Transverse colon (tissue), 4 donors: ENCODE data around the gene CAPN1. TPM values are rescaled to one million over a fixed set of nuclear protein-coding genes. Genes with fewer than 3 reads are reported as not detected.
"Not testable (repeated sequence)": the region's sequence is repeated elsewhere in the genome, so short reads cannot be mapped to it uniquely, and the experiment has no call there.

Experiments
- DNase-seq: peaks from one replicate; pipeline ENCODE4 v3.0.0-alpha.2; 2019
- H3K27ac ChIP-seq, 4 donors: fragments of 200-600 bp; sonication (generic); 2 replicates each; pipeline ENCODE4 v1.5.1; 2016 to 2018; ENCODE audit warnings: inconsistent platforms in 4 of 4
- H3K27me3 ChIP-seq: fragments of 200-600 bp; sonication (generic); 2 replicates; pipeline ENCODE4 v1.5.1; 2017; ENCODE audit warnings: inconsistent platforms
- H3K36me3 ChIP-seq, 4 donors: fragments of 200-600 bp; sonication (generic); 2 replicates each; pipeline ENCODE4 v1.5.1; 2017 to 2019; ENCODE audit warnings: inconsistent platforms in 4 of 4
- H3K4me1 ChIP-seq, 4 donors: fragments of 200-600 bp; sonication (generic); 2 replicates each; pipeline ENCODE4 v1.5.1; 2017 to 2020; ENCODE audit warnings: inconsistent platforms in 4 of 4
- H3K4me3 ChIP-seq, 4 donors: fragments of 200-600 bp; sonication (generic); 1 replicate in 1 of 4; 2 replicates in 3 of 4; pipeline versions ENCODE4 v1.5.1 to v1.6.1; 2017 to 2019; ENCODE audit warnings: inconsistent platforms in 4 of 4
- H3K9me3 ChIP-seq, 2 donors: fragments of 200-600 bp; sonication (generic); 2 replicates each; pipeline ENCODE4 v1.5.1; 2017 to 2019; ENCODE audit warnings: inconsistent platforms in 2 of 2
- EP300 ChIP-seq: sonication (generic); formaldehyde crosslinking; IDR thresholded peaks from one replicate; pipeline ENCODE4 v1.6.1; 2017; ENCODE audit warnings: antibody characterized with exemption, low read depth
- POLR2A ChIP-seq: fragments of 450-650 bp; IDR thresholded peaks from one replicate; pipeline ENCODE4 v1.6.1; 2016; ENCODE audit warnings: antibody characterized with exemption, mild to moderate bottlenecking, moderate library complexity
- POLR2AphosphoS5 ChIP-seq, 3 donors: sonication (generic); formaldehyde crosslinking; IDR thresholded peaks; one replicate each; pipeline ENCODE4 v1.6.1; 2016; ENCODE audit warnings: antibody characterized with exemption in 3 of 3
- WGBS, 2 donors: methylation state at CpG; one replicate each; pipeline ENCODE4 v1.1.5; 2018; ENCODE audit warnings: low coverage in 1 of 2; 5-methylcytosine and 5-hydroxymethylcytosine counted together
- in situ Hi-C, 4 donors: fragments of 200-750 bp; cut with MboI; loops; one replicate each; pipeline versions ENCODE4 v1.15.0 to v1.15.1; 2017; ENCODE audit warnings: low sequenced_read_pairs in 3 of 4, low pct_ligation_motif_present in 1 of 4, low pct_unique_long_range_greater_than_20kb in 1 of 4
- intact Hi-C: fragments of 100-400 bp; cut with DNase I; formaldehyde crosslinking; loops from one replicate; pipeline ENCODE4 v1.15.1; 2023; ENCODE audit warnings: low total_unique reads
- total RNA-seq, 4 donors: library from RNA; depleted of rRNA; stranded (reverse); fragments of >200 nt; gene quantifications; one replicate each; pipeline ENCODE4 v1.1.0, GENCODE V29; 2016
- TF ChIP-seq, protein P1 (sequence below), 5 experiments: fragments of 200-600 bp in 3 of 5; fragments of 450-650 bp in 2 of 5; sonication (generic) in 3 of 5; IDR thresholded peaks; 1 replicate in 2 of 5; 2 replicates in 3 of 5; pipeline ENCODE4 v1.5.1; 2016 to 2017; ENCODE audit warnings: antibody characterized with exemption in 5 of 5, inconsistent platforms in 3 of 5, mild to moderate bottlenecking in 2 of 5, moderate library complexity in 1 of 5

CAPN1 gene
- total RNA-seq, 4 donors from 2014 or later, result 211 to 1,179 (median 376) TPM

DNA sequence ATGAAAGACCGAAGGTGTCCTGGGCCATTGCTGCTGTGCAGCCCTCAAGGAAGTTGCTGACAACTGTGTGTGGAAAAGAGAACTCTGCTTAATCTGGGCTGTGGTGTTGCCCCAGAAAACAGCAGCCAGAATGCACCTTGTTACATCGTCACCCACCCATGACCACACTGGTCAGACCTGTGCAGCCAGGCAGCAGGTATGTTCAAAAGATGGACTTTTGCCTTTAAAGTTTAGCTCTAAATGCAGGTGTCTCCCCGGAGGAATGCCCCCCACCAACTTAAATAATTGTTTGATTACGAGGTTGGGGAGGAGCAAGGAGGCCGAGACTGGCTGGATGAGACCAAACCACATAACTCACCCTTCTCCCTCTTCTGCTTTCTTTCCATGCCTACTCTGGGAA is 64.8 kb downstream of the CAPN1 start:
- no peak overlapping the region for H3K4me3 ChIP-seq
- H3K9me3 ChIP-seq, result no peaks in the 10 kb centered on the region
- H3K4me1 ChIP-seq, result no peaks in the 10 kb centered on the region
- H3K27ac ChIP-seq, result no peak overlapping the region
- WGBS, 2 donors, result 66 to 83% methylated on average over 1 to 5 of the region's 5 CpGs
- TF ChIP-seq POLR2AphosphoS5 (IDR thresholded peaks at IDR 0.05), result no peak
- H3K27me3 ChIP-seq, result no peaks in the 10 kb centered on the region
- in situ Hi-C loops (no loop called here), intact Hi-C loops (no loop called here)
- DNase-seq, result no peak
- H3K36me3 ChIP-seq, result no peaks in the 10 kb centered on the region

DNA sequence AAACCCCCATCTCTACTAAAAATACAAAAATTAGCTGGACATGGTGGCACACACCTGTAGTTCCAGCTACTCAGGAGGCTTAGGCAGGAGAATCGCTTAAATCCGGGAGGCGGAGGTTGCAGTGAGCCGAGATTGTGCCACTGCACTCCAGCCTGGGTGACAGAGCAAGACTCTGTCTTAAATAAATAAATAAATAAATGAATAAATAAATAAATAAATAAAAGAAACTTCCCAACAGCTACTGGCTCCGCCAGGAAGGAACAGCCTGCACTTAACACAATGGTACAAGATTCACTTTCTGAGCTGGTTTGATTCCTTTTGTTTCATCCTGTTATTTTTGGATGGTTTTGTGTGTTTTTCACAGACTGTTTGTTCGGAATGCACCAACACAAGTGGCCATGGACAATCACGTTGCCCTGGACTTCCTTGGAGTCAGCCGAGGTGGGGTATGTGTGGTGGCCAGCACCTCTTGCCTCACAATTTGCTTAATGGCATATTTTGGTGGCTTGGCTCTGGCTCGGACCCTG is 66.5 kb downstream of the CAPN1 start:
- H3K27ac ChIP-seq, H3K9me3 ChIP-seq, H3K27me3 ChIP-seq, intact Hi-C loops, H3K4me3 ChIP-seq, H3K4me1 ChIP-seq, in situ Hi-C loops, DNase-seq, H3K36me3 ChIP-seq: not testable (repeated sequence)
- 82 to 86% methylated on average over 3 to 9 of the region's 9 CpGs for WGBS, 2 donors

DNA sequence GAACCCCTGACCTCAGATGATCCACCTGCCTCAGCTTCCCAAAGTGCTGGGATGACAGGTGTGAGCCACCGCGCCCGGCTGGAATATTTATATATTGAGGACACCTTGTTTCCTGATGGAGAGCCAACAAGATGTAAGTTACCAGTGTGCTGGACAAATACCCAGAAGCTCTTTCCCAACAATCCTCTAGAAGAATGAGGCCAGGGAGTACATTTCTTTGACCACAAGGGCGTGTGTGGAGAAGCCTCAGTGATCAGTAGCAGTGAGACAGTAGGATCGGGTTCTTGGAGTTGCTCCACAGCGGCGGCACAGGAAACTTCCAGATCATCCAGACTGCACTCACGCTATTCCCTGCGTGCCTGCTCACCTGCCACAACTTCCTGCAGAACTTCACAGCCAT is 69.7 kb downstream of the CAPN1 start:
- no peak overlapping the region for H3K4me3 ChIP-seq

DNA sequence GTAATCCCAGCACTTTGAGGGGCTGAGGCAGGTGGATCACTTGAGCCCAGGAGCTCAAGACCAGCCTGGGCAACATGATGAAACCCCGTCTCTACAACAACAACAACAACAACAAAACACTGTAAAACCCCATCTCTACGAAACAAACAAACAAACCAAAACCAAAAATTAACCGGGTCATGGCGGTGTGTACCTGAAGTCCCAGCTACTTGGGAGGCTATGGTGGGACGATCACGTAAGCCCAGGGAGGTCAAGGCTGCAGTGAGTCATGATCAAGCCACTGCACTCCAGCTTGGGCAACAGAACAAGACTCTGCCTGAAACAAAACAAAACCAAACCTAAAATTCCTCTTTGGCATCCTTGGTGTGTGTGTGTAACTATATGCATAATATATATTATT is 73.0 kb downstream of the CAPN1 start:
- in situ Hi-C loops, result loop anchor here in 1 of 4 donors (5.0 kb wide), 1 partner anchor 92 kb away; no protein-coding TSS in a partner anchor
- no peaks in the 10 kb centered on the region for H3K9me3 ChIP-seq
- WGBS, 2 donors, result 79 to 88% methylated on average over 6 of the region's 6 CpGs
- no peak for DNase-seq
- H3K36me3 ChIP-seq, result no peaks in the 10 kb centered on the region
- H3K27ac ChIP-seq, result no peak overlapping the region
- intact Hi-C loops, result no loop called here
- TF ChIP-seq, protein P1, sequence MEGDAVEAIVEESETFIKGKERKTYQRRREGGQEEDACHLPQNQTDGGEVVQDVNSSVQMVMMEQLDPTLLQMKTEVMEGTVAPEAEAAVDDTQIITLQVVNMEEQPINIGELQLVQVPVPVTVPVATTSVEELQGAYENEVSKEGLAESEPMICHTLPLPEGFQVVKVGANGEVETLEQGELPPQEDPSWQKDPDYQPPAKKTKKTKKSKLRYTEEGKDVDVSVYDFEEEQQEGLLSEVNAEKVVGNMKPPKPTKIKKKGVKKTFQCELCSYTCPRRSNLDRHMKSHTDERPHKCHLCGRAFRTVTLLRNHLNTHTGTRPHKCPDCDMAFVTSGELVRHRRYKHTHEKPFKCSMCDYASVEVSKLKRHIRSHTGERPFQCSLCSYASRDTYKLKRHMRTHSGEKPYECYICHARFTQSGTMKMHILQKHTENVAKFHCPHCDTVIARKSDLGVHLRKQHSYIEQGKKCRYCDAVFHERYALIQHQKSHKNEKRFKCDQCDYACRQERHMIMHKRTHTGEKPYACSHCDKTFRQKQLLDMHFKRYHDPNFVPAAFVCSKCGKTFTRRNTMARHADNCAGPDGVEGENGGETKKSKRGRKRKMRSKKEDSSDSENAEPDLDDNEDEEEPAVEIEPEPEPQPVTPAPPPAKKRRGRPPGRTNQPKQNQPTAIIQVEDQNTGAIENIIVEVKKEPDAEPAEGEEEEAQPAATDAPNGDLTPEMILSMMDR (IDR thresholded peaks at IDR 0.05), result no peak
- H3K4me3 ChIP-seq, result no peak overlapping the region
- H3K4me1 ChIP-seq, result no peaks in the 10 kb centered on the region
- H3K27me3 ChIP-seq, result no peaks in the 10 kb centered on the region

More for the DNA sequence above, 69.7 kb downstream of the CAPN1 start:
- H3K27me3 ChIP-seq, result no peaks in the 10 kb centered on the region
- 86% methylated on average over 9 of the region's 9 CpGs; no CpG with 5 or more reads in 1 of the 2 donors for WGBS, 2 donors
- intact Hi-C loops (no loop called here), in situ Hi-C loops (loop anchor here in 1 of 4 donors (5.0 kb wide), 1 partner anchor 89 kb away; no protein-coding TSS in a partner anchor)
- H3K4me1 ChIP-seq, result no peaks in the 10 kb centered on the region
- no peaks in the 10 kb centered on the region for H3K36me3 ChIP-seq
- H3K9me3 ChIP-seq, result no peaks in the 10 kb centered on the region
- H3K27ac ChIP-seq, result no peak overlapping the region
- DNase-seq, result no peak
- TF ChIP-seq POLR2AphosphoS5 (IDR thresholded peaks at IDR 0.05) (no peak), EP300 (no peak), POLR2A (no peak)

DNA sequence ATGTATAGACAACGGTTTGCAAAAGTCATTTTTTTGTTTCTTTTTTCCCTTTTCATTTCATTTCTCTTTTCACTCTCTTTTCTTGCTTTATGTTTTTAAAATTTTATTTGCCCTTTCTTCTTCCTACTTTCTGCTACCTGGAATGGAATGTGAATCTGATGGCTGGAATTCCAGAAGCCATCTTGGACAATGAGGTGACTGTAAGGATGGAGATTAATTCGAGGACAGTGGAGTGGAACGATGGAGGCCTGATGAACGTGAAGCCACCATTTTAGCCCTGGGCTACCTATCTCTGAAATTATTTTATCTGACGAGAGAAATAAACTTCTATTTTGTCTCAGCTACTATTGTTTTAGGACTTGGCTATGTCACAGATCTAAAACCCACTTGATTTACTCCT is 77.3 kb downstream of the CAPN1 start:
- in situ Hi-C loops (no loop called here), intact Hi-C loops (no loop called here)
- Histone ChIP-seq H3K9me3 (no peaks in the 10 kb centered on the region), H3K36me3 (no peaks in the 10 kb centered on the region), H3K27me3 (no peaks in the 10 kb centered on the region), H3K4me3 (no peak overlapping the region), H3K4me1 (peaks cover 7 to 17% (median 11%) of the 10 kb centered on the region in 4 donors), H3K27ac (no peak overlapping the region)
- DNase-seq, result no peak
- WGBS, 2 donors, result 78 to 89% methylated on average over 5 of the region's 5 CpGs
- TF ChIP-seq POLR2A, result no peak
- no peak for TF ChIP-seq POLR2AphosphoS5 (IDR thresholded peaks at IDR 0.05)
- no peak for TF ChIP-seq EP300
- TF ChIP-seq, protein P1 (IDR thresholded peaks at IDR 0.05), result no peak

DNA sequence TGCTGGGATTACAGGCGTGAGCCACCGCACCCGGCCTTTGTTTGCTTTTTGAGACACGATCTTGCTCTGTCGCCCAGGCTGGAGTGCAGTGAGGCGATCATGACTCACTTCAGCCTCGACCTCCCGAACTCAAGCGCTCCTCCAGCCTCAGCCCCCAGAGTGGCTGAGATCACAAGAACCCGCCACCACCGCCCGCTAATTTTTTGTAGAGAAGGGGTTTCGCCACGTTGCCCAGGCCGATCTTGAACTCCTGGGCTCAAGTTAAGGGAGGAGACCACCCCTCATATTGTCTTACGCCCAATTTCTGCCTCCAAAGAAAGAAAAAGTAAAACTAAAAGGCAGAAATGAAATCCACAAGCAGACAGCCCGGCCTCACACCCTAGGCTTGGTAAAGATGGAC is 78.6 kb downstream of the CAPN1 start:
- Histone ChIP-seq H3K9me3 (no peaks in the 10 kb centered on the region), H3K27me3 (no peaks in the 10 kb centered on the region), H3K4me3 (no peak overlapping the region), H3K27ac (no peak overlapping the region), H3K4me1 (peaks cover 7 to 17% (median 11%) of the 10 kb centered on the region in 4 donors), H3K36me3 (no peaks in the 10 kb centered on the region)
- TF ChIP-seq POLR2A, result no peak
- WGBS, 2 donors, result 97 to 98% methylated on average over 7 to 17 of the region's 17 CpGs
- in situ Hi-C loops (no loop called here), intact Hi-C loops (no loop called here)
- DNase-seq, result no peak
